ENCODE data around the gene KCNJ15. TPM values are rescaled to one million over a fixed set of nuclear protein-coding genes. Genes with fewer than 3 reads are reported as not detected.
A peak's percentile ranks its signal among the peaks of the same experiment; 100 is the strongest.

The KCNJ15 gene
- total RNA-seq, 1 donor from 2014 or later = 3.9 TPM

GRCh38 chr21:38220270-38220737 is 36.5 kb upstream of the KCNJ15 start:
- Mint-ChIP-seq H3K4me3 (no peak overlapping the region), H3K4me1 (ENCODE audit: unreplicated experiment) (peaks cover 12% of the 10 kb centered on the region), H3K27me3 (no peaks in the 10 kb centered on the region), H3K36me3 (peaks cover 4% of the 10 kb centered on the region), H3K27ac (no peak overlapping the region), H3K9me3 (peaks cover 5% of the 10 kb centered on the region)
- TF ChIP-seq CTCF (conservative IDR thresholded peaks at IDR 0.05) = no peak
- no peak for DNase-seq (ENCODE audit: extremely low spot score, unreplicated experiment)

GRCh38 chr21:38221594-38221993 is 35.2 kb upstream of the KCNJ15 start:
- Mint-ChIP-seq H3K4me3 (no peak overlapping the region), H3K27ac (no peak overlapping the region), H3K36me3 (peaks cover 4% of the 10 kb centered on the region), H3K4me1 (ENCODE audit: unreplicated experiment) (peaks cover 12% of the 10 kb centered on the region), H3K27me3 (no peaks in the 10 kb centered on the region), H3K9me3 (peaks cover 5% of the 10 kb centered on the region)
- TF ChIP-seq CTCF (conservative IDR thresholded peaks at IDR 0.05) = no peak
- no peak for DNase-seq (ENCODE audit: extremely low spot score, unreplicated experiment)

GRCh38 chr21:38223893-38224540 is 32.8 kb upstream of the KCNJ15 start:
- Mint-ChIP-seq H3K4me3 (no peak overlapping the region), H3K4me1 (ENCODE audit: unreplicated experiment) (peaks cover 10% of the 10 kb centered on the region), H3K36me3 (peaks cover 9% of the 10 kb centered on the region), H3K9me3 (peaks cover 21% of the 10 kb centered on the region), H3K27me3 (no peaks in the 10 kb centered on the region), H3K27ac (no peak overlapping the region)
- no peak for DNase-seq (ENCODE audit: extremely low spot score, unreplicated experiment)
- TF ChIP-seq CTCF (conservative IDR thresholded peaks at IDR 0.05) = no peak

- Mint-ChIP-seq H3K27ac (no peak overlapping the region), H3K36me3 (peaks cover 9% of the 10 kb centered on the region), H3K9me3 (peaks cover 22% of the 10 kb centered on the region), H3K4me3 (no peak overlapping the region), H3K27me3 (no peaks in the 10 kb centered on the region), H3K4me1 (ENCODE audit: unreplicated experiment) (no peaks in the 10 kb centered on the region)
- TF ChIP-seq CTCF (conservative IDR thresholded peaks at IDR 0.05) = no peak
- no peak for DNase-seq (ENCODE audit: extremely low spot score, unreplicated experiment)
Observed at GRCh38 chr21:38227401-38227800, 29.4 kb upstream of the KCNJ15 start.

GRCh38 chr21:38228115-38228514 is 28.7 kb upstream of the KCNJ15 start:
- DNase-seq (ENCODE audit: extremely low spot score, unreplicated experiment) = no peak
- Mint-ChIP-seq H3K4me1 (ENCODE audit: unreplicated experiment) (no peaks in the 10 kb centered on the region), H3K27me3 (no peaks in the 10 kb centered on the region), H3K4me3 (peak overlapping the region; percentile 53), H3K27ac (peak overlapping the region; percentile 83), H3K9me3 (peaks cover 18% of the 10 kb centered on the region), H3K36me3 (peaks cover 9% of the 10 kb centered on the region)
- no peak for TF ChIP-seq CTCF (conservative IDR thresholded peaks at IDR 0.05)

All from type B pancreatic cell (in vitro differentiated cells).